ENCODE data around the gene RMND5A. TPM values are rescaled to one million over a fixed set of nuclear protein-coding genes. Genes with fewer than 3 reads are reported as not detected.

The RMND5A gene
- total RNA-seq, 1 experiment from 2014 or later = 59.9 TPM

DNA sequence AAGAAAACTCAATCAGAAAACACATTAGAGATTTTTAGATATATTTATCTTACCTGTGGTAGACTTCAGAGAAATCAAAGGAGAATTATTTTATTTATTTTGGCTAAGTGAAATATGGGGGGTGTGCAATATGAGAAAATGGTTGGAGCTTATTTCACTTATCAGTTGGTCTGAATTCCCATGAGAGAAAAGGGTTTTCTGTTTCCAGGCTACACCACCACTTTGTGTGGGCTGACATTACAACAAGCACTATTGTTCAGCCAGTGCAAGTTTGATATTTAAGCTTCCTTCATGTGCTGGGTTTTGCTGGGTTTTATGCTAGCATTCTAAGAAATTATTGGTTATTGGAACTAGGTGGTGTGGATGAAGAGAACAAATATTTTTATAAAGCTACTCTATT lies 33.5 kb downstream of the RMND5A start:
- no peaks in the 10 kb centered on the region for H3K27me3 Mint-ChIP-seq (ENCODE audit: insufficient read depth, unreplicated experiment)
- Histone ChIP-seq H3K9me3 (no peaks in the 10 kb centered on the region; the same call in 1 of the 2 replicates), H3K4me1 (no peaks in the 10 kb centered on the region), H3K4me3 (ENCODE audit: low read depth, low read length) (no peak overlapping the region), H3K27me3 (replicated peaks; ENCODE audit: control insufficient read depth, insufficient read depth, low read length) (no peaks in the 10 kb centered on the region), H3K36me3 (ENCODE audit: control insufficient read depth, insufficient read depth, low read length) (peaks cover 1% of the 10 kb centered on the region; the same call in 1 of the 2 replicates)
- no peak overlapping the region for H3K27ac Mint-ChIP-seq (ENCODE audit: unreplicated experiment)
- H3K9me3 Mint-ChIP-seq (ENCODE audit: unreplicated experiment) = peaks cover 16% of the 10 kb centered on the region
- intact Hi-C loops (cut with micrococcal nuclease; ENCODE audit: unreplicated experiment) = no loop called here
- BruUV-seq (replicated peaks) = no TSS peak
- TF ChIP-seq, protein P1, sequence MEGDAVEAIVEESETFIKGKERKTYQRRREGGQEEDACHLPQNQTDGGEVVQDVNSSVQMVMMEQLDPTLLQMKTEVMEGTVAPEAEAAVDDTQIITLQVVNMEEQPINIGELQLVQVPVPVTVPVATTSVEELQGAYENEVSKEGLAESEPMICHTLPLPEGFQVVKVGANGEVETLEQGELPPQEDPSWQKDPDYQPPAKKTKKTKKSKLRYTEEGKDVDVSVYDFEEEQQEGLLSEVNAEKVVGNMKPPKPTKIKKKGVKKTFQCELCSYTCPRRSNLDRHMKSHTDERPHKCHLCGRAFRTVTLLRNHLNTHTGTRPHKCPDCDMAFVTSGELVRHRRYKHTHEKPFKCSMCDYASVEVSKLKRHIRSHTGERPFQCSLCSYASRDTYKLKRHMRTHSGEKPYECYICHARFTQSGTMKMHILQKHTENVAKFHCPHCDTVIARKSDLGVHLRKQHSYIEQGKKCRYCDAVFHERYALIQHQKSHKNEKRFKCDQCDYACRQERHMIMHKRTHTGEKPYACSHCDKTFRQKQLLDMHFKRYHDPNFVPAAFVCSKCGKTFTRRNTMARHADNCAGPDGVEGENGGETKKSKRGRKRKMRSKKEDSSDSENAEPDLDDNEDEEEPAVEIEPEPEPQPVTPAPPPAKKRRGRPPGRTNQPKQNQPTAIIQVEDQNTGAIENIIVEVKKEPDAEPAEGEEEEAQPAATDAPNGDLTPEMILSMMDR (IDR thresholded peaks at IDR 0.05; ENCODE audit: insufficient read depth in 1 of 2, low read depth in 1 of 2, low read length in 1 of 2, severe bottlenecking in 1 of 2, unreplicated experiment in 1 of 2) = no peak
- POLR2A ChIA-PET = no interaction called here
- no peak for DNase-seq
- H3K4me1 Mint-ChIP-seq (ENCODE audit: low read depth, unreplicated experiment) = no peaks in the 10 kb centered on the region
- H3K4me3 Mint-ChIP-seq (ENCODE audit: unreplicated experiment) = no peak overlapping the region
- H3K36me3 Mint-ChIP-seq (ENCODE audit: insufficient read depth, unreplicated experiment) = peaks cover 60% of the 10 kb centered on the region
- CTCF ChIA-PET = no interaction called here

- no peaks in the 10 kb centered on the region for H3K4me1 ChIP-seq
- Mint-ChIP-seq H3K9me3 (ENCODE audit: unreplicated experiment) (no peaks in the 10 kb centered on the region), H3K4me3 (ENCODE audit: unreplicated experiment) (no peak overlapping the region), H3K36me3 (ENCODE audit: insufficient read depth, unreplicated experiment) (peaks cover 45% of the 10 kb centered on the region), H3K4me1 (ENCODE audit: low read depth, unreplicated experiment) (no peaks in the 10 kb centered on the region), H3K27ac (ENCODE audit: unreplicated experiment) (no peak overlapping the region), H3K27me3 (ENCODE audit: insufficient read depth, unreplicated experiment) (no peaks in the 10 kb centered on the region)
- H3K27me3 ChIP-seq (replicated peaks; ENCODE audit: control insufficient read depth, insufficient read depth, low read length) = no peaks in the 10 kb centered on the region
- CTCF ChIA-PET = no interaction called here
- H3K9me3 ChIP-seq = no peaks in the 10 kb centered on the region
- H3K36me3 ChIP-seq (ENCODE audit: control insufficient read depth, insufficient read depth, low read length) = no peaks in the 10 kb centered on the region; the same call in none of the 2 replicates
- BruUV-seq (replicated peaks) = no TSS peak
- DNase-seq = no peak
- POLR2A ChIA-PET = no interaction called here
- intact Hi-C loops (cut with micrococcal nuclease; ENCODE audit: unreplicated experiment) = no loop called here
- TF ChIP-seq, protein P1 (IDR thresholded peaks at IDR 0.05; ENCODE audit: insufficient read depth in 1 of 2, low read depth in 1 of 2, low read length in 1 of 2, severe bottlenecking in 1 of 2, unreplicated experiment in 1 of 2) = no peak
- H3K4me3 ChIP-seq (ENCODE audit: low read depth, low read length) = no peak overlapping the region
These were observed 38.3 kb downstream of the RMND5A start for GRCh38 chr2:86758405-86758804.

DNA sequence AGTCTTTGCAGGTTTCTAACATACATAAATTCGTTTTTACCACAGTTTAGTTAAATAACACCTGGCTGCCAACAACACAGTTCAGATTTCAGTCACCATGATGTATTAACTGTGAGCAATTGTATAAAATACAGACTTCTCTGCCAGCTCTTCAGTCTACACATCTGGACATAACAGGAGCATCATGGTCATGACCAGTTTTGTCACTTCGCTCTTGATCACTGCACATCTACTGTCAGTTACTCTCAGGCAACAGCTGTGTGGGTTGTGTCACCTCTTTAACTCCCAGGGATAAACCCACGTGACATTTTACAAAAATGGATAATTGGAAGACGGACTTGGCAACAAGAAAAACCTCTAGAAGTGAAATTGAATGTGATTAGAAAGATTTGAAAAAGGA lies 40.3 kb downstream of the RMND5A start:
- TF ChIP-seq, protein P1 (IDR thresholded peaks at IDR 0.05; ENCODE audit: insufficient read depth in 1 of 2, low read depth in 1 of 2, low read length in 1 of 2, severe bottlenecking in 1 of 2, unreplicated experiment in 1 of 2) = no peak
- Histone ChIP-seq H3K9me3 (no peaks in the 10 kb centered on the region), H3K4me3 (ENCODE audit: low read depth, low read length) (no peak overlapping the region), H3K27me3 (replicated peaks; ENCODE audit: control insufficient read depth, insufficient read depth, low read length) (no peaks in the 10 kb centered on the region), H3K36me3 (ENCODE audit: control insufficient read depth, insufficient read depth, low read length) (no peaks in the 10 kb centered on the region; the same call in none of the 2 replicates), H3K4me1 (no peaks in the 10 kb centered on the region)
- Mint-ChIP-seq H3K9me3 (ENCODE audit: unreplicated experiment) (no peaks in the 10 kb centered on the region), H3K36me3 (ENCODE audit: insufficient read depth, unreplicated experiment) (peaks cover 31% of the 10 kb centered on the region), H3K27me3 (ENCODE audit: insufficient read depth, unreplicated experiment) (no peaks in the 10 kb centered on the region), H3K4me3 (ENCODE audit: unreplicated experiment) (no peak overlapping the region), H3K27ac (ENCODE audit: unreplicated experiment) (no peak overlapping the region), H3K4me1 (ENCODE audit: low read depth, unreplicated experiment) (no peaks in the 10 kb centered on the region)
- CTCF ChIA-PET = no interaction called here
- intact Hi-C loops (cut with micrococcal nuclease; ENCODE audit: unreplicated experiment) = loop anchor here (10.0 kb wide), 1 partner anchor 236 kb away; no protein-coding TSS in a partner anchor
- DNase-seq = no peak
- POLR2A ChIA-PET = no interaction called here
- BruUV-seq (replicated peaks) = no TSS peak

Measured in Caco-2 (cell line).